KMS-11 (cell line): ENCODE measurements around the gene RPS6KA5.

Experiments used
- H2AFZ ChIP-seq: fragments of 200-600 bp; sonication (generic); 2 replicates; pipeline ENCODE4 v1.6.1; 2016; ENCODE audit warnings: antibody characterized with exemption, mixed run types, low read depth
- H3K27ac ChIP-seq: fragments of 200-600 bp; sonication (generic); 2 replicates; pipeline ENCODE4 v1.6.1; 2016; ENCODE audit warnings: mild to moderate bottlenecking, mixed run types
- H3K27me3 ChIP-seq: fragments of 200-600 bp; sonication (generic); 2 replicates; pipeline ENCODE4 v1.6.1; 2017; ENCODE audit warnings: mild to moderate bottlenecking, low read depth, mixed run types, moderate library complexity; ENCODE audit not compliant: insufficient read depth
- H3K36me3 ChIP-seq: fragments of 200-600 bp; sonication (generic); 2 replicates; pipeline ENCODE4 v1.6.1; 2017; ENCODE audit warnings: mild to moderate bottlenecking, mixed run types; ENCODE audit not compliant: insufficient read depth
- H3K4me1 ChIP-seq: fragments of 200-600 bp; sonication (generic); 2 replicates; pipeline ENCODE4 v1.6.1; 2016; ENCODE audit warnings: mild to moderate bottlenecking, low read depth, mixed run types; ENCODE audit not compliant: poor library complexity, severe bottlenecking
- H3K4me2 ChIP-seq: fragments of 200-600 bp; sonication (generic); 2 replicates; pipeline ENCODE4 v1.7.0; 2016; ENCODE audit warnings: mild to moderate bottlenecking, mixed run types
- H3K4me3 ChIP-seq: fragments of 200-600 bp; sonication (generic); IDR thresholded peaks from 2 replicates; pipeline ENCODE4 v1.6.1; 2017; ENCODE audit warnings: low read depth, low read length, mixed read lengths; ENCODE audit not compliant: insufficient read depth
- H3K79me2 ChIP-seq: fragments of 200-600 bp; sonication (generic); 2 replicates; pipeline ENCODE4 v1.6.1; 2016; ENCODE audit warnings: low read depth, mixed run types; ENCODE audit not compliant: insufficient read depth
- H3K9ac ChIP-seq: fragments of 200-600 bp; sonication (generic); 2 replicates; pipeline ENCODE4 v1.6.1; 2016; ENCODE audit warnings: mild to moderate bottlenecking, mixed run types
- H4K20me1 ChIP-seq: fragments of 200-600 bp; sonication (generic); 2 replicates; pipeline ENCODE4 v1.6.1; 2016; ENCODE audit warnings: mild to moderate bottlenecking, mixed run types; ENCODE audit not compliant: insufficient read depth
- CTCF ChIP-seq: fragments of 200-600 bp; sonication (generic); conservative IDR thresholded peaks from 2 replicates; pipeline ENCODE4 v1.6.1; 2017; ENCODE audit warnings: low read depth, mild to moderate bottlenecking, antibody characterized with exemption, low read length, moderate library complexity, mixed read lengths

The RPS6KA5 gene

DNA sequence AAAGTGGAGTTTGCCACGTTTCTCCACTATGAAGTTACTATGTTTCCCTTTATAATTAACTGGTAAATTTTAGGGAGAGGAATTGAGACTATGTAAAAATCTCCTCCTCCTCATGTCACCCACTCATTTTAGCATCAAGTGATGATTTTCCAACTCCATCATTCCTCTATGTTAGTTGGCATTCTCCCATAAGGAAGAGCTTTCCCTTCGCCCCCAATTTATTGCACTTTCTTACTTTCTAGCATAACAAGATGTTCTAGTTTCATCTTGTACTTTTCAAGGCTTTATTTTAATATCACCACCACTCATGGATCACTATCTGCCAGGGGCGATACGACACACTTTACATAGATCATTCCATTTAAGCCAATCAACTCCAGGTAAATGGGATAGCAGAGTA lies 97.1 kb downstream of the RPS6KA5 start:
- Histone ChIP-seq H3K4me2 (no peak overlapping the region), H3K27ac (no peak overlapping the region), H3K27me3 (no peaks in the 10 kb centered on the region), H3K9ac (no peak overlapping the region), H3K4me1 (no peaks in the 10 kb centered on the region), H3K4me3 (no peak overlapping the region), H2AFZ (no peak overlapping the region), H3K36me3 (no peaks in the 10 kb centered on the region), H3K79me2 (no peaks in the 10 kb centered on the region), H4K20me1 (no peaks in the 10 kb centered on the region)
- no peak for TF ChIP-seq CTCF

- Histone ChIP-seq H2AFZ (no peak overlapping the region), H3K4me1 (no peaks in the 10 kb centered on the region), H3K4me2 (no peak overlapping the region), H3K9ac (no peak overlapping the region), H3K27me3 (no peaks in the 10 kb centered on the region), H3K36me3 (no peaks in the 10 kb centered on the region), H4K20me1 (no peaks in the 10 kb centered on the region), H3K79me2 (no peaks in the 10 kb centered on the region), H3K27ac (no peak overlapping the region), H3K4me3 (no peak overlapping the region)
- no peak for TF ChIP-seq CTCF
Observed at GRCh38 chr14:90962505-90963109, 97.8 kb downstream of the RPS6KA5 start.

DNA sequence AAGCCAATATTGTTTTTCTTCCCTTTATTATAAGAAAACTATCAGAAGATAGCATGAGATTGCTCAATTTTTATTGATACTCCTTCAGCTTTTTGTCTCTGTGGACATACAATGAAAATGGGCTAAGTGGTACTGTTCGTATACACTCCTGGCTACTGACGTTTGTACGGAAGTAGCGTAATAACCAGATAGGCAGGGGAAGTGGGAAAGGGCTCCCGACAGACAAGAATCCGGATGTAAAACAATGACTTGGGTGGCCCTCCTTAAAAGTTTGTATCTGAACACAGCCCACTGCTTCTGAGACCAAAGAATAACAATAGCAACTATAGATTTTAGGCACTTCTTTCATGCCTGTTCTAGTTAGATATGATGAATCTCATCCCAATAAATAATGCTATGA lies 99.6 kb downstream of the RPS6KA5 start:
- no peak overlapping the region for H3K4me2 ChIP-seq
- H3K27ac ChIP-seq = no peak overlapping the region
- TF ChIP-seq CTCF = no peak
- no peaks in the 10 kb centered on the region for H3K27me3 ChIP-seq
- no peak overlapping the region for H3K9ac ChIP-seq
- H3K36me3 ChIP-seq = no peaks in the 10 kb centered on the region
- no peaks in the 10 kb centered on the region for H4K20me1 ChIP-seq
- H3K79me2 ChIP-seq = no peaks in the 10 kb centered on the region
- no peak overlapping the region for H2AFZ ChIP-seq
- no peaks in the 10 kb centered on the region for H3K4me1 ChIP-seq
- H3K4me3 ChIP-seq = no peak overlapping the region

GRCh38 chr14:90959344-90959743 lies 101.1 kb downstream of the RPS6KA5 start:
- H3K36me3 ChIP-seq = no peaks in the 10 kb centered on the region
- no peak overlapping the region for H3K9ac ChIP-seq
- H3K4me3 ChIP-seq = no peak overlapping the region
- H3K4me2 ChIP-seq = no peak overlapping the region
- no peaks in the 10 kb centered on the region for H3K4me1 ChIP-seq
- no peak for TF ChIP-seq CTCF
- no peak overlapping the region for H2AFZ ChIP-seq
- no peaks in the 10 kb centered on the region for H3K27me3 ChIP-seq
- no peaks in the 10 kb centered on the region for H3K79me2 ChIP-seq
- H4K20me1 ChIP-seq = no peaks in the 10 kb centered on the region
- no peak overlapping the region for H3K27ac ChIP-seq
